PC-3 (cell line): ENCODE measurements around the gene ZNF783.

Experiments
- CTCF ChIP-seq: fragments of 300-600 bp; sonication (generic); conservative IDR thresholded peaks from 2 replicates; pipeline ENCODE4 v1.5.1; 2017; ENCODE audit warnings: antibody characterized with exemption, low read depth, mild to moderate bottlenecking, low read length
- EZH2 ChIP-seq: fragments of 300-600 bp; sonication (generic); IDR thresholded peaks from one replicate; pipeline ENCODE4 v1.6.1; 2017; ENCODE audit warnings: antibody characterized with exemption, mild to moderate bottlenecking, low read length; ENCODE audit not compliant: unreplicated experiment

- TF ChIP-seq CTCF: no peak
- no peak for TF ChIP-seq EZH2
These were observed 22.3 kb downstream of the ZNF783 start for GRCh38 chr7:149284343-149284742.
